HG03378 (cell line): ENCODE measurements around the gene CFAP97D2.
"Not testable (repeated sequence)": the region's sequence is repeated elsewhere in the genome, so short reads cannot be mapped to it uniquely, and the experiment has no call there.

Source experiments
- ATAC-seq: cut with Tn5 transposase; IDR thresholded peaks from one replicate; pipeline ENCODE4 v1.9.1; 2021; ENCODE audit warnings: mild to moderate bottlenecking, moderate library complexity; ENCODE audit not compliant: unreplicated experiment

The CFAP97D2 gene

DNA sequence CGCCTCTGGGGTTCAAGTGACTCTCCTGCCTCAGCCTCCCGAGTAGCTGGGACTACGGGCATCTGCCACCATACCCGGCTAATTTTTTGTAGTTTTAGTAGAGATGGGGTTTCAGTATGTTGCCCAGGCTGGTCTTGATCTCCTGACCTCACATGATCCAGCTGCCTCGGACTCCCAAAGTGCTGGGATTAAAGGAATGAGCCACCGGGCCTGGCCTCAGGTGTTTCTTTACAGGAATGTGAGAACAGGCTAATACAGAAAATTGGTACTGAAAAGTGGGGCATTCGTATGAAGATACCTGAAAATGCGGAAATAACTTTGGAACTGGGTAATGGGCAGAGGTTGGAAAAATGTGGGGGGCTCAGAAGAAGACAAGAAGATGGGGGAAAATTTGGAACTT is 52.8 kb downstream of the CFAP97D2 start:
- no peak for ATAC-seq

GRCh38 chr13:114234266-114234644 is 55.2 kb downstream of the CFAP97D2 start:
- ATAC-seq, result no peak

DNA sequence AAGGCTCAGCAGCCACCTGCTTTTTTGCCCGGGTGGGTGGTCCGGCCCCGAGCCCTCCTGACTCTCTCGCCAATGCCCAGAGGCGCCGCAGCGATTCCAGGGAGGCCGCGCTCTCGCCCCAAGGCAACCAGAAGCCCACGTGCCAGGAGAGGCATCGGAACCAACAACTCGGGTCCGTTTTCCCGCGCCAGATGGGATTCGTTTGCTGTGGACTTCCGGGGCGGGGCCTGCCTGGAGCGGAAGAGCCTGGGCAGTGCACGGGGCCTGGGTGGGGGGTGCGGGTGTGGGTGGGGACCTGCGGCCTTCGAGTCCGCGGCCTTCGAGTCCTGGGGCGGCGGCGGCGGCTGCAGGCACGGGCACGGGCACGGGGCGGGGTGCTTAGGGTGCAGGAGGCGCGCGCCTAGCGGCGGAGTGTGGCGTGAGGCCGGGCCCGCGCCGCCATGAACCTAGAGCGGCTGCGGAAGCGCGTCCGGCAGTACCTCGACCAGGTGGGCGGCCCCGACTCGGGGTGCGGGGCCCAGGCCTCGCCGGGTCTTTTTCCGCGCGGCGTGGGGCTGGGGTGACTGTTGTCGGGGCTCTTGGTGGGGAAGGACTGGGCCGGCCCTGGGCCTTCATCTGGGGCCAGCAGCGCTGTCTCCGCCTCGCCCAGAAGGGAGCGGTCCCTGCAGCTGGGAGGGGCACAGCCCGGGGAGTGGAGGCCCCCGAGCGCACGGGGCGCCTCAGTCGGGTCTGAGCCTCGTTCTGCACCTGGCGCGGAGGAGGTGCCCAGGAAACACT is 55.8 kb downstream of the CFAP97D2 start, which contains the start of gene CDC16:
Gene CDC16 (plus strand): TSS at position 253 of the 777 bp plus-strand sequence. CDS start 188 bp downstream, at position 441.
- ATAC-seq, result peak; percentile 77

DNA sequence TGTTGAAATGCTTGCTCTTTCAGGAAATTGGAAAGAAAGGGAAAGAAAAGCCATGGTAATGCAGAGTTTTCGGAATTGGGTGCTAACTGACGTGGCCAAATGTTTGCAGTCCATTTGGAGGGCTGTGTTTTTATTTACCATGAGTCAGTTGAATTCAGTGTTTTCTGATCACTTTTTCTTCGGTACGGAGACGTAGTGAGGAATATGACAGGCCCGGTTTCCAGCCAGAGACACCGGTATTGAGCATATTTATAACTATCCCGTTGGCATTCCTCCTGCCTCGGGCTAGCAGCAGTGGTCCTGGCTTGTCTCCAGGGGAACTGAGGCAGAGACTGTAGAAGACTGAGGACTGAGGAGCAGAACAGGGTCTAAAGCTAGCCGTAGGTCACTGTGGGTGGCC is 56.6 kb downstream of the CFAP97D2 start:
- ATAC-seq, result no peak

- no peak for ATAC-seq
Observed at GRCh38 chr13:114236227-114236626, 57.2 kb downstream of the CFAP97D2 start.

DNA sequence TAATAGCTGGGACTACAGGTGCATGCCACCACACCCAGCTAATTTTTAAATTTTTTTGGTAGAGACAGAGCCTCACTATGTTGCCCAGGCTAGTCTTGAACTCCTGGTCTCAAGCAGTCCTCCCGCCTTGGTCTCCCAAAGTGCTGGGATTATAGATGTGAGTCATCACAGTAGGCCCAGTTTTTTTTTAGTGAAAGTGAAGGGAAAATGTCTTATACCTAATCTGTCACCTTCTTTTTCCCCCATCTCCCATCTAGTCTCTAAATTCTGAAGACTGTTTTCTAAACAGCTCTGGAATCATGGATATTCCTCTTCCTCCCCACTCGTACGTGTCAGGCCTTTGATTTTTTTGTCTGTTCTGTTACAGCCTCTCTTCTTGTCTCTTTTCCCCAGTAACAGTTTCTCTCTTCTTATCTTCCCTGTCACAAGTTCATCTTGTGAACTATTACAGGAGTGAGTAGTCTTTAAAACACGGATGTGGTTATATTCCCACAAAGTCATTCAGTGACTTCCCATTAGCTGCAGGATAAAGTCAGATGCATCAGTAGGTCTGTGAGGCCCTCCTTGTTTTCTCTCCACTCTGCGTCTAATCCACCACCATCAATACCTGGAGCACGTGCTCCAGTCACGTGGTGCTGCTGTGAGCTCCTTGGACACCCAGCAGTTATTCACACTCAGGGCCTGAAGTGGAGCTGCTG is 58.5 kb downstream of the CFAP97D2 start:
- no peak for ATAC-seq

GRCh38 chr13:114241918-114242317 is 62.9 kb downstream of the CFAP97D2 start:
- ATAC-seq, result no peak

GRCh38 chr13:114243971-114244370 is 64.9 kb downstream of the CFAP97D2 start:
- ATAC-seq, result no peak

DNA sequence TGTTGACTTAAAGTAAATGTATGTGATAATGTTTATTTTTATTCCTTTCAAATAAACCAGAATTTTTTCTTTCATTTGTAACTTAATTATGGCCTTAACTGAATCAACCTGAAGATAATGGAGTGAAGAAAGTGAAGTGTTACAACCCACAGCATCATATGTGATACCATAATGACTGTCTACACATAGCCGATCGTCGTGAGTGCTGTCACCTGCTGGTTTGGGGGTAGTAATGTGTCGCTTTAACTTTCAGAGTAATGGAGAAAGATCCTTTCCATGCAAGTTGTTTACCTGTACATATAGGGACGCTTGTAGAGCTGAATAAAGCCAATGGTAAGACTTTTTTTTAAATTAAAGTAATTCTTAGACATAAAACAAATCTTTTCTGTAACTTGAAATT is 65.6 kb downstream of the CFAP97D2 start:
- no peak for ATAC-seq

DNA sequence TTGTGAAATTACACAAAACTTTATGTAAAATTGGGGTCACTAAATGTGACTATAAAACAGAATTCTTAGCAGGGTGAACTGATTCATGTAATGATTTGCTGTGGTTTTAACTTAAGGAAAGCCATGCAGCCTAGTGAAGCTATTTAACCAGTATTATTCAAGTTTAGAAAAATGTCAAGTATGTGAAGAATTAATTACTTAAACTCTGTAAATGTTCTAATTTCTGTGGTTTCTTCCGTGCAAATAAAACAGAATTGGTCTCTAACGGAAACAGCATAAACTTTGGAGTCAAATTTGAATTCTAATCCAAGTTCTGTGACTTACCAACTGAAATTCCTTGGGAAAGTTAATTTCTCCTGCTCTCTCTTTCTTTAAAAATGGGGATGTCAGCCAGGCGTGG is 69.0 kb downstream of the CFAP97D2 start:
- ATAC-seq, result no peak

DNA sequence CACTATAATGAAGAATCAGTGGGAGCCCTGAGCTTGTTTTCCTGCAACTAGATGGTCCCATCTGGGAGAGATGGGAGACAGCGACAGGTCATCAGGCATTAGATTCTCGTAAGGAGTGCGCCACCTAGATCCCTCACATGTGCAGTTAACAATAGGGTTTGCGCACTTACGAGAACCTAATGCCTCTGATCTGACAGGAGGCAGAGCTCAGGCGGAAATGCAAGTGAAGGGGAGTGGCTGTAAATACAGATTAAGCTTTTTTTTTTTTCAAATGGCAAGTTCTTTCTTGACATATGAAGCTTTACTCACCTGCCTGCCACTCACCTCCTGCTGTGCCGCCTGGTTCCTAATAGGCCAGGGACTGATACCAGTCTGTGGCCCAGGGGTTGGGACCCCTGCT is 70.0 kb downstream of the CFAP97D2 start:
- no peak for ATAC-seq

- not testable (repeated sequence) for ATAC-seq
Observed at GRCh38 chr13:114251639-114252440, 72.8 kb downstream of the CFAP97D2 start.

DNA sequence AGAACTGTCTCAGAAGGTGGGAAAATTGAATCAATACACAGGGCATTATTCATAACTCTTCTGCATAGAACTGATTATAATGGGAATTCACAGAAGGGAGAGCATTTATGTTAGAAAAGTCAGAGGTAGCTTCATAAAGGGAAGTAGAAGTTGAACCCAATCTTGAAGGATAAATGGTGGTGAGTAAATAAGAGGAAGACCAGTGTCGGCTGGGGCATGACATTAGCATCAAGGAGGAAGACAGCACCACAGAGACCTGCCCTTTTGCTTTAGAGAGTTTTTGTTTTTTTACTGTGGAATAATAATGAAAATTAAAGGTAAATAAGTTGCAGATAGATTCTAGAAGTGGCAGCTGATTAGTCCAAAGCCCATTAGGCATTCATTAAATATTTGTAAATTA is 77.5 kb downstream of the CFAP97D2 start:
- ATAC-seq, result no peak

DNA sequence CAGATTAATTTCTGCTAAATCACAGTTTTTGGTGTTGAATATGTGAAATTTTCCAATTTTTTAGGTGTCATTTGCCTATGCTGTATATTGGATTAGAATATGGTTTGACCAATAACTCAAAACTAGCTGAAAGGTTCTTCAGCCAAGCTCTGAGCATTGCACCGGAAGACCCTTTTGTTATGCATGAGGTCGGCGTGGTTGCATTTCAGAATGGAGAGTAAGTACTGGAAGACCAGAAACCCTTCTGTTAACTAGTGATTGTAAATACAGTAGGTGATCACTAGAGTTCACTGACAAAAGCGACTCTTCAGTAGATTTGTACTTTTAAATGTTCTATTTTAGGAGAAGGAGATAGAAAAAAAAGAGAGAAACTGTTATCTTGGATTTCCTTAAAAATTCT is 78.0 kb downstream of the CFAP97D2 start:
- ATAC-seq, result no peak

DNA sequence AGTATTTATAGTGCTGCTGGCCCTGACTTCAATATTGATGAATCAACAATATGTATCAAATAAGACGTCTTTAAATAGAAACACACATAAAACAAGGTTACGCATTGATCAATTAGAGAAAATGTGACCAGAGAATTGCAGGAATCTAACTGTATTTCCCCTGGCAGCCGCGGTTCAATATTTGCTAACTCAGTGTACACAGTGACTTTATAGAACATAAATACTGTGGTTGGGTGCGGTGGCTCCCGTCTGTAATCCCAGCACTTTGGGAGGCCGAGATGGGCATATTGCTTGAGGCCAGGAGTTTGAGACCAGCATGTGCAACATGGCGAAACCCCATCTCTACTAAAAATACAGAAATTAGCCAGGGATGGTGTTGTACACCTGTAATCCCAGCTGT is 79.5 kb downstream of the CFAP97D2 start:
- no peak for ATAC-seq

DNA sequence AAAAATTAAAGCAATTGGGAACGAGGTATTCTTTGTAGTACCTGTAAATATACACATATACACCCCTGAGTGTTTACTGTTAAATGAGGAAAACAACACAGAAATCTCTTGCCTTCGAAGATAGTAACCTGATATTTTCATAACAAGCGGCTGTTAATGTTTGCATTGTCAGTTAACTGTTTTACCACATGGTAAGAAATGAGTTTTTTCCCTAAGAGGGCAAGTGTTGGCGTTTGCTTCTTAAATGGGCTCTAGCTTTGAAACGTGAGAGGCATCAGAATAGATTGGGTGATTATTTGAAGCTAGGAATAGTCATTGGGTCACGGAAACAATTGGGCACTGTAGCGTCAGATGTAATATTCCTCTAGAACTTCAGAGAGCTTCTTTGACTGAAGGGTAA is 80.3 kb downstream of the CFAP97D2 start:
- no peak for ATAC-seq

DNA sequence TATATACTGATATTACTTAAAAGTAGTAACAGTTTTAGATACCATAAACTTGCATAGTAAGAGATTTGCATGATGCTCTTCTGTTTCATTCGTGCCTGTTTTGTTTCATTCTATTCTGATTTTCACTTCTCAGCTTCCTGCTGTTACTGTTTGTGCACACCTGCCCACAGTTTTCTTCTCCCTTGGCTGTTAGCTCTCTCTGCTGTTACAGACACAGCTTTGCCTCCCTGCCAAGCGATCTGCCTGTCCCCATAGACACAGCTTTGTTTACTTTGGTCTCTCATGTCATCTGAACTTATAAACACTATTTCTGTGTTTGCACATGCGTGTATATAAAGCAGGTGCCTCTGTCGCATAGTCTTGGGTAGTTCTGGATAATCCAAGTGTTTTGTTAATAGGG is 80.9 kb downstream of the CFAP97D2 start:
- ATAC-seq, result no peak

DNA sequence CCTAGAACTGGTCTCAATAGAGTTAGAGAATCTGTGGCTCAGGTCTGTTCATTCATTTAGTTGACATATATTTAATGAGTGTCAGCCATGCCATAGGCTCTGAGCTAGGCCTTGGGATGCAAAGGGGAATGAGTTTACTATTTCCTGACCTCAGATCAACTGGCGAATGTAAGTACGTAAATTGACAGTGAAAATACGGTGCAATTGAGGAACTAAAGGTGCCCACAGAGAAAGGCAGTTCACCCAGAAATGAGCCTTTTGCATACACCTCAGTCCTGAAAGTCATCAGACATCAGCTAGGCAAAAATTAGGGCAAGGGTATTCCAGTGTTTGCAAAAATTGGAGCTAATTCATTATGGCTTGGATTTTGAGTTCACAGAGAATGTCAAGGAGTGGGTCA is 81.8 kb downstream of the CFAP97D2 start:
- no peak for ATAC-seq

DNA sequence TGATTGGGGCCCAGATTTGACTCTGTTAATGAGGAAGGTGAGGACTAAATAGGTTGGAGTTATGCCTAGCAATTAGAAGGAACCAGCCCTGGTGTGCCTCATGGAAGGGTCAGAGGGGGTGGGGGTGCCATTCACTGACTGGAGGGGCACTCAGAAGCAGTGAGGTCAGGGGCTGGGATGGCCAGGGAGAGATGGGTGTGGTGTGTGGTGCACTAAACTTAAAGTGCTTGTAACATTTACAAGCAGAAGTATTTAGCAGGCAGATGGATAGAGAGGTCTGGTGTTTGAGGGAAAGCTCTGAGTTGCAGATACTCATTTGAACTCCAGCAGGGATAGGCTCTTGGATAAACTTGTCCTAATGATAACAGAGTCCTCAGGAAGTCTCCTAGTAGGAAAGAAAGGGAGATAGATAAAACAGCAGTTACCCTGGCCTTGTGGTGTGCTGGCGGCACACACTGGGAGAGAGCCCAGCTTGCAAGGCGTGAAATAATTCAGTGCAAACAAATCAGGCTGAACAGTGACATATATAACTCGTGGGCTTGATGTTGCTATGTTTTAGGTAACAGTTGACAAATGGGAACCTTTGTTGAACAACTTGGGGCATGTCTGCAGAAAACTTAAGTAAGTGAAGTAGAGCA is 82.4 kb downstream of the CFAP97D2 start:
- ATAC-seq, result no peak

- no peak for ATAC-seq
Observed at GRCh38 chr13:114263578-114263977, 84.5 kb downstream of the CFAP97D2 start.

DNA sequence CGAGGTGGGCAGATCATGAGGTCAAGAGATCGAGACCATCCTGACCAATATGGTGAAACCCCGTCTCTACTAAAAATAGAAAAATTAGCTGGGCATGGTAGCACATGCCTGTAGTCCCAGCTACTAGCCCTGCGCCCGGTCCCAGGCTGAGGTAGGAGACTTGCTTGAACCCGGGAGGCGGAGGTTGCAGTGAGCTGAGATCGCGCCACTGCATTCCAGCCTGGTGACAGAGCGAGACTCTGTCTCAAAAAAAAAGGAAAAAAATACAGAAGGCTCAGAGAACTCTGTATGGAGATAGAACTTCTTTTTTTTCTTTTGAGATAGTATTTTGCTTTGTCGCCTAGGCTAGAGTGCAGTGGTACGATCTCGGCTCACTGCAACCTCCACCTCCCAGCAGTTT is 85.3 kb downstream of the CFAP97D2 start:
- not testable (repeated sequence) for ATAC-seq
